Measurements from ENCODE around the gene KPNA2. TPM values are rescaled to one million over a fixed set of nuclear protein-coding genes. Genes with fewer than 3 reads are reported as not detected.
A peak's percentile ranks its signal among the peaks of the same experiment; 100 is the strongest.
"Not testable (repeated sequence)": the region's sequence is repeated elsewhere in the genome, so short reads cannot be mapped to it uniquely, and the experiment has no call there.

The KPNA2 gene
- total RNA-seq, 1 donor from 2014 or later = 210 TPM

- no peaks in the 10 kb centered on the region for H3K9me3 Mint-ChIP-seq
- H3K4me1 Mint-ChIP-seq = peaks cover 32% of the 10 kb centered on the region
- H3K36me3 Mint-ChIP-seq (ENCODE audit: low read depth) = no peaks in the 10 kb centered on the region
- intact Hi-C loops (cut with micrococcal nuclease) = no loop called here
- H3K27me3 Mint-ChIP-seq = peaks cover 3% of the 10 kb centered on the region
- peak overlapping the region; percentile 68 for H3K4me3 Mint-ChIP-seq
- DNase-seq = peak; percentile 70
- H3K27ac Mint-ChIP-seq = peak overlapping the region; percentile 75
Observed at GRCh38 chr17:68085771-68086381, 50.3 kb downstream of the KPNA2 start.

- H3K27ac Mint-ChIP-seq = peak overlapping the region; percentile 39
- H3K27me3 Mint-ChIP-seq; H3K9me3 Mint-ChIP-seq; H3K36me3 Mint-ChIP-seq (ENCODE audit: low read depth); intact Hi-C loops (cut with micrococcal nuclease): not testable (repeated sequence)
- peak; percentile 69 for DNase-seq
- H3K4me3 Mint-ChIP-seq = peak overlapping the region; percentile 68
- peaks cover 29% of the 10 kb centered on the region for H3K4me1 Mint-ChIP-seq
Observed at GRCh38 chr17:68086666-68087065, 51.1 kb downstream of the KPNA2 start.

GRCh38 chr17:68087131-68087623 is 51.6 kb downstream of the KPNA2 start:
- H3K4me3 Mint-ChIP-seq = peak overlapping the region; percentile 68
- peaks cover 26% of the 10 kb centered on the region for H3K4me1 Mint-ChIP-seq
- DNase-seq = peak; percentile 79
- H3K9me3 Mint-ChIP-seq; intact Hi-C loops (cut with micrococcal nuclease); H3K27me3 Mint-ChIP-seq; H3K36me3 Mint-ChIP-seq (ENCODE audit: low read depth): not testable (repeated sequence)
- H3K27ac Mint-ChIP-seq = peak overlapping the region; percentile 39

- intact Hi-C loops (cut with micrococcal nuclease) = no loop called here
- H3K27ac Mint-ChIP-seq = no peak overlapping the region
- H3K36me3 Mint-ChIP-seq (ENCODE audit: low read depth) = no peaks in the 10 kb centered on the region
- H3K4me1 Mint-ChIP-seq = peaks cover 26% of the 10 kb centered on the region
- peaks cover 3% of the 10 kb centered on the region for H3K27me3 Mint-ChIP-seq
- H3K4me3 Mint-ChIP-seq = no peak overlapping the region
- H3K9me3 Mint-ChIP-seq = no peaks in the 10 kb centered on the region
- DNase-seq = no peak
Observed at GRCh38 chr17:68087851-68088250, 52.3 kb downstream of the KPNA2 start.

- Mint-ChIP-seq H3K9me3 (no peaks in the 10 kb centered on the region), H3K4me3 (no peak overlapping the region), H3K27me3 (peaks cover 5% of the 10 kb centered on the region), H3K36me3 (ENCODE audit: low read depth) (no peaks in the 10 kb centered on the region), H3K27ac (no peak overlapping the region), H3K4me1 (peaks cover 26% of the 10 kb centered on the region)
- DNase-seq = peak; percentile 63
- intact Hi-C loops (cut with micrococcal nuclease) = no loop called here
Observed at GRCh38 chr17:68089881-68090280, 54.3 kb downstream of the KPNA2 start.

- no peaks in the 10 kb centered on the region for H3K9me3 Mint-ChIP-seq
- peaks cover 6% of the 10 kb centered on the region for H3K4me1 Mint-ChIP-seq
- no peak for DNase-seq
- intact Hi-C loops (cut with micrococcal nuclease) = no loop called here
- no peaks in the 10 kb centered on the region for H3K36me3 Mint-ChIP-seq (ENCODE audit: low read depth)
- H3K27me3 Mint-ChIP-seq = peaks cover 4% of the 10 kb centered on the region
- no peak overlapping the region for H3K4me3 Mint-ChIP-seq
- H3K27ac Mint-ChIP-seq = no peak overlapping the region
Observed at GRCh38 chr17:68094481-68095078, 59.0 kb downstream of the KPNA2 start.

- intact Hi-C loops (cut with micrococcal nuclease) = no loop called here
- no peak for DNase-seq
- no peaks in the 10 kb centered on the region for H3K4me1 Mint-ChIP-seq
- no peak overlapping the region for H3K27ac Mint-ChIP-seq
- H3K9me3 Mint-ChIP-seq = no peaks in the 10 kb centered on the region
- peaks cover 5% of the 10 kb centered on the region for H3K27me3 Mint-ChIP-seq
- H3K4me3 Mint-ChIP-seq = no peak overlapping the region
- H3K36me3 Mint-ChIP-seq (ENCODE audit: low read depth) = no peaks in the 10 kb centered on the region
Observed at GRCh38 chr17:68095205-68095811, 59.8 kb downstream of the KPNA2 start.

GRCh38 chr17:68096111-68096510 is 60.6 kb downstream of the KPNA2 start:
- Mint-ChIP-seq H3K27me3 (peaks cover 7% of the 10 kb centered on the region), H3K4me1 (peaks cover under 1% of the 10 kb centered on the region), H3K36me3 (ENCODE audit: low read depth) (no peaks in the 10 kb centered on the region)

More at GRCh38 chr17:68096111-68096510, 60.6 kb downstream of the KPNA2 start:
- H3K9me3 Mint-ChIP-seq = no peaks in the 10 kb centered on the region
- no peak overlapping the region for H3K27ac Mint-ChIP-seq
- H3K4me3 Mint-ChIP-seq = no peak overlapping the region
- DNase-seq = no peak
- intact Hi-C loops (cut with micrococcal nuclease) = no loop called here

Other genes starting within 250 kb of the KPNA2 start
- 74.5 and 77.1 TPM in 2 replicates for gene BPTF, start 210.2 kb upstream of the KPNA2 start, total RNA-seq
- gene C17orf58, start 39.3 kb upstream of the KPNA2 start, total RNA-seq = 26.6 and 28.0 TPM in 2 replicates
- 75.8 and 77.5 TPM in 2 replicates for gene AMZ2, start 212.3 kb downstream of the KPNA2 start, total RNA-seq